ENCODE results near the gene LDAH.

The LDAH gene

GRCh38 chr2:20649576-20649975 is 173.3 kb downstream of the LDAH start:
- no peak for DNase-seq

- no peak for DNase-seq
Measured at GRCh38 chr2:20648831-20649230, 174.1 kb downstream of the LDAH start.

GRCh38 chr2:20648206-20648605 is 174.7 kb downstream of the LDAH start:
- no peak for DNase-seq

DNA sequence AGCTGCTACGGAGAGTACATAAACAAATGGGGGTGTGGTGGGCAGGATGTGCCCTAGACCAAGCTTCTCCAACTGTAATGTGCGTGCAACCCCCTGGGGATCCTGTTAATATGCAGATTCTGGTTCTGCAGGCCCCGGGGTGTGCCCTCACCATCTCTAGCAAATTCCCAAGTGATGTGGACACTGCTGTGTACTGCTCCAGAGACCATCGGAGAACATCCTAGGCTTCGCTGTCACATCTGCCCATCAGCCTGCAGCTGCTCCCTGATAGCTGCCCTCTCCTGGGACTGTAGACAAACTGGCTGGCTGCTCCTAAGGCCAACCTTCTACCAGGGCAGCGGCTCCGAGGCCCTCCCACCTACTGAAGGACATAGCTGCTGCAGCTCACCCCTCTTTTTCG is 175.2 kb downstream of the LDAH start:
- no peak for DNase-seq

- DNase-seq, result no peak
Measured at GRCh38 chr2:20647211-20647610, 175.7 kb downstream of the LDAH start.

DNA sequence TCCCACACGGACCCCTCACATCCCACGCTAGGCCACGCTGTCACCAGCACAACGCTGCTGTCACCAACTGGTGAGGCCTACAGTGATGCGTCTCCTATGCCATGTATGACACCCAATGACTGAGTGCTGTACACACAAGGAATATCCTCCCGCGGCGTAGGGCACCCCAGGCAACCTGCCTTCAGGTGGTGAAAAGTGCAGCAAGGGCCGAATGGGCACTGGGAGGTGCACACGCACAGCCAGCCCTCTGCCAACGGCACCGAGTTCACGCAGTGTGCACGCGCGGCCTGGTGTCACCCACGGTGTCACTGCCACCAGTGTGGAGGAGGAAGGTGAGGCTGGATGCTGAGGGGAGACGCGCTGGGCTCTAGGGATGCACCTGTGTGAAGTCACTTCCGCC is 176.5 kb downstream of the LDAH start:
- DNase-seq, result no peak

- DNase-seq, result no peak
Measured at GRCh38 chr2:20645761-20646160, 177.1 kb downstream of the LDAH start.

DNA sequence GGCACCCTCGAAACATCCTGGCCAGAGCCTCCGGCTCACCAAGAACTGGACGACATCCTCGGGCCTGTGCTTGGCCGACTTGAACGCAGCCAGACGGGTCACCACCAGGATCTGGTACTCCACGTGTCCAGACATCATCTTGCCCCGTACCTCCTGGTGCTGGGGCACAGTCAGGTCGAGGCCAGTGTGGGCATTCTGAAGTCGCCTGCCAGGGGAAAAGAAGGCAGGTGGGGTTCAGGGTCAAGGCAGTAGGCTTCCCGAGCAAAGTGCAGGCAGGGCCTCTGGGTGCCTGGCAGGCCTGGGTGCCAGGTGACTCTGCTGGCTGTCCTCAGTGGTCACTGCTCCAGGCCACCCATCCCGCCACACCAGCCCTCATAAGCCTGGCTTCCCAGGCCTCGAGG is 177.6 kb downstream of the LDAH start:
- DNase-seq, result no peak

DNA sequence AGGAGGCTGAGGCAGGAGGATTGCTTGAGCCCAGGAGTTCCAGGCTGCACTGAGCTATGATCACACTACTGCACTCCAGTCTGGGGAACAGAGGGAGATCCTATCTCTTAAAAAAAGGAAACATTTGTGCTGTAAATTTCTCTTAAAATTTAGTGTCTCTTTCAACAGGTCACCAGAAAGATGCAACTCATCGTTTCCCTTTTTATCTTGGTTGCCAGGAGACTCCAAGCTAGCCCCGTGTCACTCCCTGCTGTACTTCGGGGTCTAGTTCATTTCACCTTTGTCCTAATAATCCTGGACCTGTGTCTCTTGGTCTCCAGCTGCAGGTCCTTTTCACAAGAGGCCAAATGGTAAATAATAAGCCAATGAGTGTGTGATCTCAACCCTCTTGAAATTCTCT is 179.1 kb downstream of the LDAH start:
- no peak for DNase-seq

DNA sequence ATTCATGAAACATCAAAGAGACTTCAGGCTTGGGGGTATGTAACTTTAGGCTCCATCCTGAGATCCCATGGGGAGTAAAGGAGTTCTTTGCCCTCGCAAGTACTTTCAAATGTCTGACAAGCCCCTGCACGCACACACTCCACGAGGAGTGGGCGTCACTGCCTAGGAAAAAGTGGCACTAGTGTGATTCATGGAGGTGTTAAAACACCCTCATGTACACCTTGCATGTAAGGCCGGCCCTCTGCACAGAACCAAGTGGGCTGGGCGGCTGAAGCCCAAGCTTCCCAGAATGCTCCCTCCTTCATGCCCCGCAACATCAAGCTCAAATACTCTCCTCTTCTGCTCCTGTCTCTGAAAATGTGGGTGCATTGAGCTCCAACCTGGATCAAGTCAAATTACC is 179.8 kb downstream of the LDAH start:
- no peak for DNase-seq

DNA sequence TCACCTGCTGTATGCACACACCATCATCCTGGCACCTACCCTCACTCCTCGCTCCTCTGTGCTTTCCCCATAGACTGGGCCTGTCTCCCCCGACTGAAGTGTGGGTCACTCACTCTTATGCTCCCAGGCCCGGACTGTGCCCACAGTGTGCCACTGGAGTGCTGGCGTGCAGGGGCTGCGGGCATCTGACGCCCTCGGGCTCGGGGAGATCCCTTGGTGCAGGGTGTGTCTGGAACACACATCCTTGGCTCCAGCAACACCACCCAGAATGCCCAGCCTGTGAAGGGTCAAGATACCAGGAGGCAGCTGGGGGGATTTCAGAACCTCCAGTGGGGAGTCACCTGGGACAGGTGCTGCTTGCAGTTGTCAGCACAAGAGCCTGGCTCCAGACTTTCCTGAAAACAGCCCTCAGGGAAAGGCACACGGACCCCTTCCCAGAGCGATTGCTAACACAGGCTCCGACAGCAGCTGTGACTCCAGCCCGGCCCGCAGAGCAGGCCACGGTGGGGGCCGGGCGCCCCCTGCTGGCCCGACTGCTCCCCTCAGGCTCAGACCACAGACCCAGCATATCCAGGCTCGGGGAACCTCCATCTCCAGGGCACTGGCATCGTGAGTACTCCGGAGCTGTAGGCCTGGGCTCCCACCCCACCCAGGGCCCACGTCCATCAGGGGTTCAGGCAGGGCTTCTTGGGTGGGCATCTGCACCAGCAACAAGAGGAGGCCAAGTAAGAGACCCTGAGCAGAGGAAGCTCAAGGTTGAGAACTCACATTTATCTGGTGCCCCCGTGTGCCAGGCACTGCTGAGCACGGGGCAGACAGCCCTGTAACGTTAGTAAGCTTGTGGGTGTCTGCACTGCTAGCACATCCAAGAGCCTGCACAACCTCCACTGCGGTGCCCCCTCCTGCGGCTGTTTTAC is 180.6 kb downstream of the LDAH start:
- peak; percentile 75 for DNase-seq

DNA sequence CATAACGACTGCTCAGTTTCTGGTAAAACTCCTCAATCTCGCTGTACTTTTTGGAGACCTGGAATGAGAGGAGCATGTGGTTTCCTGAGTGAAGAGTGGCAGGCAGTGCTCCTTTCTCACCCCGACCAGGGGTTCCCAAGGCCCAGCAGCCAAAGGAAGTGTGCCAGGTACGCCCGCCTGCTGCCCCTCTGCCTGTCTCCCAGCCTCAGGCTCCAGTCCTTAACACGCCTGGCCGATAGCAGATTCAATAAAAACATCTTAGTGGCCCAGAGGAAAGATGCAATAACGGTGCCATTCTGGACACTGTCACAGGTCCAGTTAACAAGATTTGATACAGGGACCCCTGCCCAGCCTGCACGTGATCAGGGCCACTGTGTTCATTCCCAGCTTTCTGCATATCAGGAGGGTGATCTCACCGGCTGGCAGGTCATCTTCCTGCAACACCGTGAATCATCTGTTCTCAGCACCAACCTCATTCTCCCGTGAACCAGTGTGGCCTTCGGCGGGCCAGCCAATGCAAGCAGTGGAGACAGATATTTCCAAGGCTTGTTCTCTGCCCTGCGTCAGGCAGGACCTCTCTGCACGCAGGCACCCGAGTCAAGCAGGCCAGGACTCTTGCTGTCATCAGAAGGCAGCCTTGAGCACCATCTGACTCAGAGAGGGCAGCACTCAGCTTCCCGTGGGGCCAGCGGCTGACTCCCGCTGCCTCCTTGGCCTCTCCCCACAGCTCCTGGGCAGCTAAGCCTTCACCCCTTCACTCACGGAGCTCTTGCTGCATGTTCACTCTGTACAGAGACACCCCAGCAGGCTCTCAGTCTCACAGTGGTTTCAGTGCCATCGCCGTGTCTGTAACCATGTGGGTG is 181.5 kb downstream of the LDAH start:
- no peak for DNase-seq

DNA sequence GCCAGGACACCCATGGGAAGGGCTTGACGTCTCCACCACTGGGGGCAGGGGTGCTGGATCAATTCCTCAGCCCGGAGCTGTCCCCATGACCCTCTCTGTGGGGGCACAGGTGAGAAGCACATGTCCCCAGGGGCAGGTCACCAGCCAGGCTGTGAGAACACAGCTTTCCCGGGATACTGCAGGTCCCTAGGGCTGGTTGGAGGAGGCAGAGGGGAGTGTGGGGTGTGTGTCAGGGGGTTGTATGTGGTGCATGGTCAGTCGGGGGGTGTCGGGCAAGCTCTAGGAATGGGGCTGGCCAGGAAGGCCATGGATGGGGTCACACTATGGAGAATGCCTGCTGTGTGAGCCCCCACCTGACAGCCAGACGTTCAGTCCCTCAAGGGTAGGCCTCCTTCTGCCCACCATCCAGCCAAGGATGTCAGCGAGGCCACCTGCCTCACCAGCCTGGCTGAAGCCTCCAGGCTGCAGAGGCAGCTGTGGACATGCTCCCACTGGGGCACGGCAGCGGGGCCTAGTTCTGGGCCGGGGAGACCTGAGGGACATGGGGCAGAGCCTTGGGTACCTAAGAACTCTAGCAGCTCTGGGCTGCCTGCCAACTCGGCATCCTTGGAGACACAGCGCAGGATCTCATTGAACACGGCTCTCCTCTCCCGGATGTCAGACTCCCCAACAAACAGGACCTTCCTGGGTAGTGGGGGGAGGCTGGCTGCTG is 182.3 kb downstream of the LDAH start:
- no peak for DNase-seq

GRCh38 chr2:20638646-20639430 is 184.1 kb downstream of the LDAH start:
- no peak for DNase-seq

GRCh38 chr2:20638014-20638413 is 184.9 kb downstream of the LDAH start:
- DNase-seq, result no peak

DNA sequence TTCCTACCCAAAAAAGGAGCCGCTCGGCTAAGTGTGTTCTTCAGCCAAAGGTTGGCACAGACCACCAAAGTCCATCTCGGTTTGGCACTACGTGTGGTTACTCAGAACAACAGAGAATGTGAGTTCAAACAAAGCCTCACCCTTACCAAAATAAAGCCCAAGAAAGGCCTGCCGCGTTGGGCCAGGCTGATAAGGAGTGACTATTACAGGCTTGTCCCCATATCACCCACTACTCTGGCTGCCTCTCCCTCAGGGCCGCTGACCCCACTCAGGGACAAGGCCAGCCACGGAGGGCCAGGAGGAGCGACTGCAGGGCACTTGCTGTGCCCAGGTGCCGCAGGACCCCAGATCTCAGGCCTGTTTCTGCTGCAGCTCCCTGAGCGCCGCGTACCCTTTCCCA is 185.8 kb downstream of the LDAH start:
- no peak for DNase-seq

DNA sequence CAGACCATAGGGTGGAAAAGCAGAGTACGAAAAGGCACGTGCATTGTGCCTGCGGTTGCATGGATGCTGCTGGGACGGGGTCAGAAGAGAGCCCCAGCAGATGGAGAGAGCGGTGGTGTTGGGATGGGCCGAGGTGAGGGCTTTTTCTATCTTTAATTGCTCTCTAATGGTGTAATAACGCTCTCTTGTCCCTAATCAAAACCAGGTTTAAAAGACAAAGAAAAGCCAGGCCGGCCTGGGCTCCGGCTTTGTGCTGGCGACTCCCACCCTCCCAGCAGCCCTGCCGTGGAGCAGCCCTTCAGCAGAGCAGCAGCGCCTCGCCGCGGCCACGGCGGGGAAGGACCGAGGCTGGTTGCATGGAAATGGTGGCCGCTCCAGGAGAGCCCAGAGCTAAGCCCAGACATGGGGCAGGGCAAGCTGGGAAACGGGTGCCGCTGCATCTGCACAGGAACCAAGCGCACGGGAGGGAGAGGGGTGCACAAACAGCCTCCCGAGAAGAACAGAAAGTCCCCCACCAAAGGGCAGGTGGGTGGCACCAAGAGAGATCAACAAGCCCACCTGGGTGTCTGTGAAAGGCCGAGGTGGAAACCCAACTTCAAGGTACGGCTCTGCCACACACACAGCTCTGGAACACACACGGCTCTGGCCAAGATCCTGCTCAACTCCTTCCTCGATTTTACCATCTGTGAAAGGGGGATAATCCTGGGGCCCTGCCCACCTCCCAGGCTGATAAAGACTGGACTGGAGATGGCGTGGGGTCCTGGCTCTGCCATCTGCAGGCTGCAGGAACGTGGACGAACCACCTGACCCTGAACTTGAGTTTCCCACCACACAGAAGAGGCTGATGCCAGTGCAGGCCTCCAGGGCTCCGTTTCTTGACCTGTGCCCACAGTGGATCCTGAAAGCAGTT is 187.0 kb downstream of the LDAH start:
- DNase-seq, result peak; percentile 20

DNA sequence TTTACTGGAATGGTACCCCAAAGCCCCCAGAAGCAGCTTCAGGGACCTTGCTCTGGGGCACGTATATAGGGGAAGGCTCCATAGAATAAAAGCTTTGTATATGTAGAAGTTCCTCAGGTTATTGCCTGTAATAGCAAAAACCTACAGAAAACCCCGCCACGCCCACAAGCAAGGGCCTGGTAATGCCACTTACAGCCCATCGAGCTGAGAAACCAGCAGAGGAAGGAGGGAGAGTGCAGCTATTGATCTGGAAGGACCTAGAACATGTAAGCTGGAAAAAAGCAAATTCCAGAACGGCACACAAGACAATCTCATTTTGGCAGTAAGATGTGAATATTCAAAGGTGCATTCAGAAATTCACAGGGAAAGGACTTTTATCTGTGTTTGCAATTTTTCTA is 187.8 kb downstream of the LDAH start:
- DNase-seq, result no peak

- DNase-seq, result no peak
Measured at GRCh38 chr2:20634507-20635112, 188.3 kb downstream of the LDAH start.

Data from stimulated activated CD4-positive, alpha-beta T cell treated with anti-CD3 and anti-CD28 coated beads, Interleukin-12 subunit alpha, Interleukin-12 subunit beta, amount 100 ng/mL, for 4 hours (primary cell).